ENCODE measurements around the gene SEZ6.

DNA sequence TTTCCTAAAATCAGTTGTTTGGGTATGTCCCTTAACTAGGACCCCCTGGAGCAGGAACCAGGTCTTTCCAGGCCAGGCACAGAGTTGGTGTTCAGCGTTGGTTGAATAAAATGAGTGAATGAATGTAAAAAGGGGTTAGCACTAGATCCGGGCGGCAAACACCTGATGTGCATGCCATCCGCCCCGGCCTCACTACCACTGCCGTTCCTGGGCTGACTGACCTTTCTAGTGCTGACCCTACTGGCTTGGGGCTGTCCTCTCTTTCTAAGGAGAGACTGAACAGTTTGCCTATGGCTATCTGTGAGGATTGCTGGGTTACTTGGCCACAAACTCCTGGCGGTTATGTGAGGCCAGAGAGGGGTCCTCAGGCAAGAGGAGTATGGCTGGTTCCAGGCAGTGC lies 44.4 kb downstream of the SEZ6 start:
- no peak for TF ChIP-seq RAD21 (IDR thresholded peaks at IDR 0.05; ENCODE audit: low read length)
- TF ChIP-seq, protein P1, sequence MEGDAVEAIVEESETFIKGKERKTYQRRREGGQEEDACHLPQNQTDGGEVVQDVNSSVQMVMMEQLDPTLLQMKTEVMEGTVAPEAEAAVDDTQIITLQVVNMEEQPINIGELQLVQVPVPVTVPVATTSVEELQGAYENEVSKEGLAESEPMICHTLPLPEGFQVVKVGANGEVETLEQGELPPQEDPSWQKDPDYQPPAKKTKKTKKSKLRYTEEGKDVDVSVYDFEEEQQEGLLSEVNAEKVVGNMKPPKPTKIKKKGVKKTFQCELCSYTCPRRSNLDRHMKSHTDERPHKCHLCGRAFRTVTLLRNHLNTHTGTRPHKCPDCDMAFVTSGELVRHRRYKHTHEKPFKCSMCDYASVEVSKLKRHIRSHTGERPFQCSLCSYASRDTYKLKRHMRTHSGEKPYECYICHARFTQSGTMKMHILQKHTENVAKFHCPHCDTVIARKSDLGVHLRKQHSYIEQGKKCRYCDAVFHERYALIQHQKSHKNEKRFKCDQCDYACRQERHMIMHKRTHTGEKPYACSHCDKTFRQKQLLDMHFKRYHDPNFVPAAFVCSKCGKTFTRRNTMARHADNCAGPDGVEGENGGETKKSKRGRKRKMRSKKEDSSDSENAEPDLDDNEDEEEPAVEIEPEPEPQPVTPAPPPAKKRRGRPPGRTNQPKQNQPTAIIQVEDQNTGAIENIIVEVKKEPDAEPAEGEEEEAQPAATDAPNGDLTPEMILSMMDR (conservative IDR thresholded peaks at IDR 0.05; ENCODE audit: low read depth, low read length), result no peak
- TF ChIP-seq, protein P2, sequence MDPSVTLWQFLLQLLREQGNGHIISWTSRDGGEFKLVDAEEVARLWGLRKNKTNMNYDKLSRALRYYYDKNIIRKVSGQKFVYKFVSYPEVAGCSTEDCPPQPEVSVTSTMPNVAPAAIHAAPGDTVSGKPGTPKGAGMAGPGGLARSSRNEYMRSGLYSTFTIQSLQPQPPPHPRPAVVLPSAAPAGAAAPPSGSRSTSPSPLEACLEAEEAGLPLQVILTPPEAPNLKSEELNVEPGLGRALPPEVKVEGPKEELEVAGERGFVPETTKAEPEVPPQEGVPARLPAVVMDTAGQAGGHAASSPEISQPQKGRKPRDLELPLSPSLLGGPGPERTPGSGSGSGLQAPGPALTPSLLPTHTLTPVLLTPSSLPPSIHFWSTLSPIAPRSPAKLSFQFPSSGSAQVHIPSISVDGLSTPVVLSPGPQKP (IDR thresholded peaks at IDR 0.05; ENCODE audit: borderline replicate concordance, low read depth, low read length), result no peak
- no peak for TF ChIP-seq POLR2A (IDR thresholded peaks at IDR 0.05; ENCODE audit: low read depth, low read length)
- TF ChIP-seq NFE2L2 (IDR thresholded peaks at IDR 0.05; ENCODE audit: low read depth, low read length), result no peak
- no peak for TF ChIP-seq SMC3 (IDR thresholded peaks at IDR 0.05; ENCODE audit: low read depth, low read length)
- TF ChIP-seq, protein P3, sequence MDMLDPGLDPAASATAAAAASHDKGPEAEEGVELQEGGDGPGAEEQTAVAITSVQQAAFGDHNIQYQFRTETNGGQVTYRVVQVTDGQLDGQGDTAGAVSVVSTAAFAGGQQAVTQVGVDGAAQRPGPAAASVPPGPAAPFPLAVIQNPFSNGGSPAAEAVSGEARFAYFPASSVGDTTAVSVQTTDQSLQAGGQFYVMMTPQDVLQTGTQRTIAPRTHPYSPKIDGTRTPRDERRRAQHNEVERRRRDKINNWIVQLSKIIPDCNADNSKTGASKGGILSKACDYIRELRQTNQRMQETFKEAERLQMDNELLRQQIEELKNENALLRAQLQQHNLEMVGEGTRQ (IDR thresholded peaks at IDR 0.05; ENCODE audit: low read depth, low read length), result no peak
- no peak for TF ChIP-seq MAZ (IDR thresholded peaks at IDR 0.05; ENCODE audit: borderline replicate concordance, low read depth, low read length)
- TF ChIP-seq CEBPB (IDR thresholded peaks at IDR 0.05; ENCODE audit: low read depth, low read length), result no peak
- no peak for TF ChIP-seq BHLHE40 (IDR thresholded peaks at IDR 0.05; ENCODE audit: low read depth, low read length)
